ENCODE results near the gene KLHL7.
"Not testable (repeated sequence)": the region's sequence is repeated elsewhere in the genome, so short reads cannot be mapped to it uniquely, and the experiment has no call there.

The KLHL7 gene

GRCh38 chr7:23107781-23108180 lies 2.2 kb downstream of the KLHL7 start:
- no peak for DNase-seq

- no peak for DNase-seq
Observed at GRCh38 chr7:23108995-23109394, 3.4 kb downstream of the KLHL7 start.

- no peak for DNase-seq
Observed at GRCh38 chr7:23109470-23109869, 3.9 kb downstream of the KLHL7 start.

DNA sequence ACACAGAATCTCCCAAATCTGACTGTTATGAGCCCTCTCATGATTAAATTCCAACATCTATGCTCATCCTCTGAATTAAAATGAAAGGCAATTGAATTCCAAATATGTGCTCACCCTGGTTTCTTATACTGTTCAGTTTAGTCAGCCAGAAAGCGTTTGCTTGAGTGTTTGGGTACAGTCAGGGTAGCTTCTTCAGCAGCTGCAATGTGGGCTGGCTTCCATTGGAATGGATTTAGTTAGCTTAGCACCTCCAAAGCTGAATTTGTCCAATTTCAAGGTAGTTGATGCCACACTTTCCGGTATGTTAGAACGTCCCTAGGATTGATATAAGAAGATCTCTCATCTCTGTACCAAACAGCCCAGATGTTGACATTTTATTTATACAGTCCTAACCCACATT lies 9.3 kb downstream of the KLHL7 start:
- no peak for DNase-seq

DNA sequence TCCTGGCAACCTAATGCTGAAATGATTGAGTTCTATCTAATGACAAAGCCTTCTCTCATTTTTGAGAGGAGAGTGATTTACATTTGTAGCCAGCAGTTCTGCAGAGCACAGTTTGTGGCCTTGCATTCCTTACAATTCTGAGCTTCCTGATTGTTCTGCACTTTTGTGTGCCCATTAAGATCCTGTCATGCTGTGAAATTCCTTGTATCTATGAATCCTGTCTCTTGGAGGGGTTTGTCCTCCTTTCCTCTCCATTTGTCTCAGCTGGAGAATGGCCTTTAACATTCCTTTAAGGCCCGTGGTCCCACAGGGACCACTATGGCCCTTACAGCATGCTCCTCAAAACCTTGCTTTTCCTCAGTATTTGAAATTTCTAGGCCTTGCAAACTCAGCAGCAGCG lies 10.4 kb downstream of the KLHL7 start:
- DNase-seq: no peak

GRCh38 chr7:23117841-23118240 lies 12.3 kb downstream of the KLHL7 start:
- no peak for DNase-seq

GRCh38 chr7:23120106-23120505 lies 14.5 kb downstream of the KLHL7 start:
- DNase-seq: no peak

- no peak for DNase-seq
Observed at GRCh38 chr7:23121165-23121564, 15.6 kb downstream of the KLHL7 start.

DNA sequence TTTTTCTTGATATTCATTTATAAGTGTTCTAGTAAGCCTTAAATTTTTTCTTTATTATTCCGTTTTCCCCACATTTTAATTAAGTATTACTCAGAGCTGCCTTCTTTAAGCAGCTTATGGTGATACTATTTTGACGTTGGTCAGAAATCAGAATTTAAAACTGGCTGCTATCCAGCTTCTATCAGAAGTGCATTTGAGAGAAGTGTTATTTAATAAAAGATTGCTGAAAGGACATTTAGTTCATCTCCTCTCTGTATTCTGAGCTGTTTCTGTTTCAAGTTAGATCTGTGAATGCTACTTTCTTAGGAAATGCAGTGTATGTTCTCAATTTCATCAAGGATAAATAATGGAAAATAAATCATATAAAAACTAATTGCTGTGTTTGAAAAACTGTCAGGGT lies 17.4 kb downstream of the KLHL7 start:
- no peak for DNase-seq

DNA sequence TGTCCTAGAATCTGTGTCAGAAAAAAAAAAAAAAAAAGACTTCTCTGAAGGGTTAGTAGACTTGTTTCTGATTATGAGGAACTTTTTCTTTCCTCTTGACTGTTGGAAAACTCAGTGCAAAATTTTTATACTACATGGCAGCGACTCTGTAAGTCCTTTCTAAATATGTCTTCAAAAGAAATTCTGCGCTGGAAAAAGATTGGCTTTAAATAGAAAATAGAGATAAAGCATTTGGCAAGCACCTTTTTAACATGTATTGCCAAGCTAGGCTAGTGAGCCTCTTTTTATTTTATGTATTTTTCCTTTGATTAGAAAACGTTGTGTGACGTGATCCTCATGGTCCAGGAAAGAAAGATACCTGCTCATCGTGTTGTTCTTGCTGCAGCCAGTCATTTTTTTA lies 17.9 kb downstream of the KLHL7 start:
- no peak for DNase-seq

DNA sequence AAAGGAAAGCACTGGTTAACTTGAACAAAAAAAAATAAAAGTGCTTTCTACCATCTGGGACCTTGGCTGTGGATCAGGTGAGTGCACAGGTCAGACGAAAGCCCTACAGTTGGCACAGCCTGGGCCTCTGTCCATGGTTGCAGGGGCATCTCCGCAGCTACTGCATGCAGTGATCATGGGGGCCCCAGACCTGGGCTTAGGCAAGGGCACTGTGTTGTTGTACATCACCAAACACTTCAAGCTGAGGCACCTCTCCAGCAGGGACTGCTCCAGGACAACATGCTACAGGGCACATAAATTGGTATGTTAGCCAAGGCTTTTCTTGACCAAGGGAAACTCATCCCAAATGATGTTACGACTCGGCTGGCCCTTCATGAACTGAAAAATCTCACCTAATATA lies 23.5 kb downstream of the KLHL7 start:
- no peak for DNase-seq

GRCh38 chr7:23131799-23132198 lies 26.2 kb downstream of the KLHL7 start:
- DNase-seq: not testable (repeated sequence)

DNA sequence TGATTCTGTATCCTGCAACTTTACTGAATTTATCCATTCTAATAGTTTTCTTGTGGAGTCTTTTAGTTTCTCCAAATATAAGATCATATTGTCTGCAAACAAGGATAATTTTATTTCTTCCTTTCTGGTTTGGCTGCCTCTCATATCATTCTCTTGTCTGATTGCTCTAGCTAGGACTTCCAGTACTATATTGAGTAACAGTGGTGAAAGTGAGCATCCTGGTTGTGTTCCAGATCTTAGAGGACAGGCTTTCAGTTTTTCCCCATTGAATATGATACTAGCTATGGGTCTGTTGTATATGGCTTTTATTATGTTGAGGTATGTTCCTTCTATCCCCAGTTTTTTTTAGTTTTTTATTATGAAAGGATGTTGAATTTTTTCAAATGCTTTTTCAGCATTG lies 28.2 kb downstream of the KLHL7 start:
- DNase-seq: no peak

GRCh38 chr7:23135755-23136154 lies 30.2 kb downstream of the KLHL7 start:
- no peak for DNase-seq

DNA sequence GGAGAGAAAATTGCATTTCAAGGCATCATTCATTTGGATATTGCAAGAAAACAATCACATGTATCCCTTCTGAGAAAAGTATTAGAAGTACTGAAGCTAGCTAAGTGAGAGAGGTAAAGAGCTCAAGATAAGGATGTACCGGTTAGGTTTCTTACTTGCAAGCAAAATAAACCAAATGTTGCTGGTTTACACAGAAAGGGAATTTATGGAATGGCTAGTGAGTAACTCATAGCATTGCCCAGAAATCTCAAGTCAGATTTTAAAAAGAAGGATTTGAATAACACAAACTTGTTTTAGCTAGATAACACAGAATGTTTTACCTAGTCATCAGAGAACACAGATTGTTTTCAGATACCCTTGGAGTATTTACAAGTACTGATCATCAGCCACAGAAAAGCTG lies 30.6 kb downstream of the KLHL7 start:
- no peak for DNase-seq

GRCh38 chr7:23157679-23158078 lies 52.1 kb downstream of the KLHL7 start:
- DNase-seq: no peak

GRCh38 chr7:23158546-23158945 lies 53.0 kb downstream of the KLHL7 start:
- DNase-seq: no peak

DNA sequence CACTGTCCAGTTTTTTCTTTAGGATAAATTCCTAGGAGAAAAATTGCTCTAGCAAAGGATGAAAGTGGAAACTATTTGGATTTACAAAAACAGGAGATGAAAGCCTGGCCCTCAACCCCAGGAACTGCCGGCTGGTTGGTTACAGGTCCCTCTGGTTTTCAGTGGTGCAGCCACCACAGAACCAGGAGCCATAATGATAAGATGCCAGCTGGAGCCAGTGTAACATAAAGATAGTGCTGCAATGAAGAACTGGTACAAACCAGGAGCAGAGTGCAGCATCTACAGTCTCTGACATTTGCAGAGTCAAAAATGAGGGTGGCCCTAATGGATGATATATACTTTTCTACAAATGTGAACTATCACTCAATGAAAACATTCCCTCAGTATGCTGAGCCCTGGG lies 55.9 kb downstream of the KLHL7 start:
- no peak for DNase-seq

GRCh38 chr7:23164846-23165245 lies 59.3 kb downstream of the KLHL7 start:
- DNase-seq: no peak

- no peak for DNase-seq
Observed at GRCh38 chr7:23165316-23165715, 59.7 kb downstream of the KLHL7 start.

DNA sequence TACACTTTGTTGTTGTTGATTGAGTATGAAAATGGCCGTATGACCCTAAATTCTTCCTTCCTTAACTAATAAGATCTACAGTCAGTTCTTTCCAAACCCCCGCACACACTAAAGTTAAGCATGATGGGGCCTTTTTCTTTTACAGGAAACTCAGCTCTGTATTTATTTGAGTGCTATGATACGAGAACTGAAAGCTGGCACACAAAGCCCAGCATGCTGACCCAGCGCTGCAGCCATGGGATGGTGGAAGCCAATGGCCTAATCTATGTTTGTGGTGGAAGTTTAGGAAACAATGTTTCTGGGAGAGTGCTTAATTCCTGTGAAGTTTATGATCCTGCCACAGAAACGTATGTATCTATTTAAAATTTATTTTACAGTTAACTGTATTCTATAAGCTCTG lies 62.1 kb downstream of the KLHL7 start:
- no peak for DNase-seq

- no peak for DNase-seq
Observed at GRCh38 chr7:23168111-23168885, 62.7 kb downstream of the KLHL7 start.

DNA sequence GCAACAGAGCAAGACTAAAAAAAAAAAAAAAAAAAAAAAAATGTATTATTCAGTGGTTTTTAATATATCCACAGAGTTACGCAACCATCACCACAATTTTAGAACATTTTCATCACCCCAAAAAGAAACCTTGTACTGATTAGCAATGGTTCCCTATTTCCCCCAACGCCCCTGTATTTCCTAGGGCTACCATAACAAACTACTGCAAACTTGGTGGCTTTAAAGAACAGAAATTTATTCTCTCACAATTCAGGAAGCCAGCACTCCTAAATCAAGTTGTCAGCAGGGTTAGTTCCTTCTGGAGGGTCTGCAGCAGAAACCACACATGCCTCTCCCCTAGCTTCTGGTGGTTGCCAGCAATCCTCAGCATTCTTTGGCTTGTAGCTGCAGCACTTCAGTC lies 70.4 kb downstream of the KLHL7 start:
- no peak for DNase-seq

GRCh38 chr7:23181684-23182553 lies 76.3 kb downstream of the KLHL7 start, which contains the start of gene NUP42:
TSS of gene NUP42 (plus strand) at chr7:23182048. CDS start at chr7:23182086, 38 bp downstream.
- peak; percentile 100 for DNase-seq

Data from DMS153 (cell line).